H9 (cell line): ENCODE measurements around the gene DIAPH3. TPM values are rescaled to one million over a fixed set of nuclear protein-coding genes. Genes with fewer than 3 reads are reported as not detected.

Experiments
- DNase-seq: peaks from one replicate; pipeline ENCODE4 v3.0.0-alpha.2; 2017
- H2AFZ ChIP-seq: one replicate; pipeline ENCODE4 v1.6.1; 2013; ENCODE audit warnings: mild to moderate bottlenecking, low read length, control low read depth, moderate library complexity
- H2AK5ac ChIP-seq: 2 replicates; pipeline ENCODE4 v1.6.1; 2013; ENCODE audit warnings: low read length, control low read depth, mixed read lengths; ENCODE audit not compliant: insufficient read length
- H2BK120ac ChIP-seq: one replicate; pipeline ENCODE4 v1.6.1; 2013; ENCODE audit warnings: low read depth, mild to moderate bottlenecking, low read length, control low read depth, inconsistent platforms; ENCODE audit not compliant: poor library complexity, severe bottlenecking
- H2BK12ac ChIP-seq: 2 replicates; pipeline ENCODE4 v1.6.1; 2013; ENCODE audit warnings: low read length, control low read depth, mixed read lengths, low read depth; ENCODE audit not compliant: insufficient read length
- H2BK15ac ChIP-seq: 2 replicates; pipeline ENCODE4 v1.6.1; 2013; ENCODE audit warnings: low read depth, low read length, control low read depth
- H2BK20ac ChIP-seq: one replicate; pipeline ENCODE4 v1.6.1; 2013; ENCODE audit warnings: low read depth, mild to moderate bottlenecking, low read length, control low read depth, inconsistent platforms; ENCODE audit not compliant: poor library complexity, severe bottlenecking
- H2BK5ac ChIP-seq: 2 replicates; pipeline ENCODE4 v1.6.1; 2013; ENCODE audit warnings: low read length, control low read depth, mixed read lengths; ENCODE audit not compliant: insufficient read length
- H3K14ac ChIP-seq: 2 replicates; pipeline ENCODE4 v1.6.1; 2013; ENCODE audit warnings: low read length, control low read depth; ENCODE audit not compliant: insufficient read depth
- H3K18ac ChIP-seq: 2 replicates; pipeline ENCODE4 v1.6.1; 2013; ENCODE audit warnings: low read depth, mild to moderate bottlenecking, mixed read lengths, low read length, control low read depth; ENCODE audit not compliant: insufficient read length
- H3K23ac ChIP-seq: 2 replicates; pipeline ENCODE4 v1.6.1; 2013; ENCODE audit warnings: low read length, control low read depth, mixed read lengths, low read depth; ENCODE audit not compliant: insufficient read length
- H3K23me2 ChIP-seq: 2 replicates; pipeline ENCODE4 v1.6.1; 2013; ENCODE audit warnings: low read depth, mild to moderate bottlenecking, mixed read lengths, low read length, control low read depth; ENCODE audit not compliant: insufficient read length, poor library complexity, severe bottlenecking
- H3K27ac ChIP-seq: 2 replicates; pipeline ENCODE4 v1.5.1; 2013; ENCODE audit warnings: low read length, control low read depth, mixed read lengths, low read depth; ENCODE audit not compliant: insufficient read length
- H3K27me3 ChIP-seq: 2 replicates; pipeline ENCODE4 v1.6.1; 2013; ENCODE audit warnings: low read length, control low read depth, inconsistent platforms; ENCODE audit not compliant: insufficient read depth
- H3K4ac ChIP-seq: 2 replicates; pipeline ENCODE4 v1.6.1; 2013; ENCODE audit warnings: low read depth, mild to moderate bottlenecking, control low read depth, inconsistent platforms, low read length, moderate library complexity
- H3K4me1 ChIP-seq: 2 replicates; pipeline ENCODE4 v1.6.1; 2013; ENCODE audit warnings: low read length, control low read depth, inconsistent platforms; ENCODE audit not compliant: insufficient read depth
- H3K4me2 ChIP-seq: 2 replicates; pipeline ENCODE4 v1.6.1; 2013; ENCODE audit warnings: low read length, control low read depth, mixed read lengths; ENCODE audit not compliant: insufficient read length, insufficient read depth
- H3K56ac ChIP-seq: 2 replicates; pipeline ENCODE4 v1.6.1; 2013; ENCODE audit warnings: low read depth, mild to moderate bottlenecking, mixed read lengths, low read length, control low read depth; ENCODE audit not compliant: insufficient read length
- H3K79me1 ChIP-seq: 2 replicates; pipeline ENCODE4 v1.6.1; 2013; ENCODE audit warnings: low read depth, mild to moderate bottlenecking, moderate library complexity, low read length, control low read depth, inconsistent platforms; ENCODE audit not compliant: insufficient read depth, poor library complexity, severe bottlenecking
- H3K79me2 ChIP-seq: 2 replicates; pipeline ENCODE4 v1.6.1; 2013; ENCODE audit warnings: low read length, control low read depth, inconsistent platforms; ENCODE audit not compliant: insufficient read depth
- H3K9ac ChIP-seq: 2 replicates; pipeline ENCODE4 v1.6.1; 2013; ENCODE audit warnings: low read length, control low read depth, mixed read lengths; ENCODE audit not compliant: insufficient read length; ENCODE audit errors: extremely low read depth
- H3K9me3 ChIP-seq: one replicate; pipeline ENCODE4 v1.6.1; 2013; ENCODE audit warnings: low read depth, low read length, inconsistent platforms; ENCODE audit not compliant: control insufficient read depth
- H3T11ph ChIP-seq: one replicate; pipeline ENCODE4 v1.6.1; 2013; ENCODE audit warnings: mild to moderate bottlenecking, low read length, control low read depth, inconsistent platforms
- H4K20me1 ChIP-seq: one replicate; pipeline ENCODE4 v1.6.1; 2013; ENCODE audit not compliant: control insufficient read depth, insufficient read length, insufficient read depth
- H4K5ac ChIP-seq: 2 replicates; pipeline ENCODE4 v1.6.1; 2013; ENCODE audit warnings: low read depth, mild to moderate bottlenecking, mixed read lengths, low read length, control low read depth; ENCODE audit not compliant: insufficient read length
- H4K8ac ChIP-seq: replicated peaks from 2 replicates; pipeline ENCODE4 v1.6.1; 2013; ENCODE audit warnings: low read length, control low read depth, mixed read lengths, low read depth; ENCODE audit not compliant: insufficient read length
- H4K91ac ChIP-seq: 2 replicates; pipeline ENCODE4 v1.6.1; 2013; ENCODE audit warnings: low read depth, mild to moderate bottlenecking, moderate library complexity, mixed read lengths, low read length, control low read depth; ENCODE audit not compliant: insufficient read length
- H3K27ac Mint-ChIP-seq, 3 experiments: 2 replicates in 2 of 3; 3 replicates in 1 of 3; pipeline ENCODE4 v1.8.0; 2020 to 2021; ENCODE audit warnings: mixed read lengths in 3 of 3, mild to moderate bottlenecking in 1 of 3, moderate library complexity in 1 of 3
- H3K27me3 Mint-ChIP-seq: 2 replicates; pipeline ENCODE4 v1.8.0; 2021; ENCODE audit warnings: low read depth, mild to moderate bottlenecking, moderate library complexity, mixed read lengths
- H3K36me3 Mint-ChIP-seq, 3 experiments: 2 replicates in 2 of 3; 3 replicates in 1 of 3; pipeline ENCODE4 v1.8.0; 2020 to 2021; ENCODE audit warnings: low read depth in 3 of 3, mixed read lengths in 3 of 3; ENCODE audit not compliant: insufficient read depth in 1 of 3
- H3K4me1 Mint-ChIP-seq, 2 experiments: 2 replicates each; pipeline ENCODE4 v1.8.0; 2020; ENCODE audit warnings: mixed read lengths in 2 of 2
- H3K4me3 Mint-ChIP-seq, 2 experiments: 2 replicates in 1 of 2; 3 replicates in 1 of 2; pipeline ENCODE4 v1.8.0; 2020 to 2021; ENCODE audit warnings: mild to moderate bottlenecking in 2 of 2, mixed read lengths in 2 of 2, moderate library complexity in 1 of 2
- H3K9me3 Mint-ChIP-seq, 2 experiments: 2 replicates in 1 of 2; 3 replicates in 1 of 2; pipeline ENCODE4 v1.8.0; 2020; ENCODE audit warnings: mild to moderate bottlenecking in 2 of 2, mixed read lengths in 2 of 2, moderate library complexity in 1 of 2
- WGBS: extraction: QIAGEN DNeasy Blood & Tissue Kit; methylation state at CpG from one replicate; pipeline ENCODE4 v1.1.7; 2013; ENCODE audit warnings: missing lambda C conversion rate, low lambda C conversion rate, mixed read lengths; ENCODE audit not compliant: insufficient read length; ENCODE audit errors: extremely low coverage; 5-methylcytosine and 5-hydroxymethylcytosine counted together
- total RNA-seq: library from RNA; stranded (reverse); gene quantifications from 2 replicates; pipeline ENCODE4 v1.2.1, GENCODE V29; 2021
- TF ChIP-seq, protein P1 (sequence below): fragments of 200-600 bp; sonication (generic); conservative IDR thresholded peaks from 3 replicates; pipeline ENCODE4 v1.8.0; 2021; ENCODE audit warnings: antibody characterized with exemption, mild to moderate bottlenecking

DIAPH3 gene
- total RNA-seq, 1 experiment from 2014 or later: 23.1 TPM

DNA sequence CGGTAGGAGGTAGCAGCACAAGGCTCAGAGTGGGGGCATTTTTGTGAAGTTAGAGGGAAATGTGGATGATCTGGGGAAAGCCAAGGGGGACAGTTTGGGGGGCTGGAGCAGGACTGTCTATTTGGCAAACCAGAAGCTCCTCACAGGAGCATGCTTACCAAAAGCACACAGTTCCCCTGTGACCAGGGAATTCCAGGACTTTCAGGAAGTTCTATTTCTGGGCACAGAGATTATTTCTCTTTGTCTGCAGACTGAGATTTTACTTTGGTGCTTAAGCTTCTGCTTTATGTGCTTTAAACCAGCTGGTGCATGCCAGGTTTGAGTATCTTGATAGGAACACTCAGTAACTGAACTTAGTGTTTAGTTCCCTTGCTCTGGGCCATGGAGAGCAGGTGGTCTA is 525.3 kb downstream of the DIAPH3 start:
- Histone ChIP-seq H4K5ac (no peak overlapping the region), H3K4me1 (peaks cover 5% of the 10 kb centered on the region; the same call in 1 of the 2 replicates), H3K14ac (no peak overlapping the region), H3K9ac (no peak overlapping the region), H3K23me2 (no peaks in the 10 kb centered on the region), H3K18ac (no peak overlapping the region), H2BK20ac (no peak overlapping the region), H3K9me3 (no peaks in the 10 kb centered on the region), H3K79me2 (no peaks in the 10 kb centered on the region), H3K4ac (no peak overlapping the region), H3K4me2 (no peak overlapping the region), H2BK5ac (no peak overlapping the region), H3K23ac (no peak overlapping the region), H2AFZ (no peak overlapping the region), H3K27ac (no peak overlapping the region), H2BK120ac (no peak overlapping the region), H4K8ac (no peak overlapping the region), H2AK5ac (no peak overlapping the region), H2BK12ac (no peak overlapping the region), H4K20me1 (no peaks in the 10 kb centered on the region), H4K91ac (no peak overlapping the region), H3K79me1 (no peaks in the 10 kb centered on the region), H3K27me3 (no peaks in the 10 kb centered on the region), H2BK15ac (no peak overlapping the region), H3T11ph (no peak overlapping the region), H3K56ac (no peak overlapping the region)
- Mint-ChIP-seq H3K4me1 (peaks cover 8 to 15% of the 10 kb centered on the region in 2 experiments; a peak in 3 of 4 replicates), H3K27ac (no peak overlapping the region), H3K4me3 (no peak overlapping the region), H3K9me3 (peaks cover 2 to 3% of the 10 kb centered on the region in 2 experiments; a peak in 2 of 5 replicates), H3K36me3 (peaks cover 0 to 2% (median 0%) of the 10 kb centered on the region in 3 experiments; a peak in 2 of 7 replicates), H3K27me3 (no peaks in the 10 kb centered on the region; the same call in 1 of the 2 replicates)
- WGBS: no CpG with 5 or more reads among the region's 1 CpG
- TF ChIP-seq, protein P1, sequence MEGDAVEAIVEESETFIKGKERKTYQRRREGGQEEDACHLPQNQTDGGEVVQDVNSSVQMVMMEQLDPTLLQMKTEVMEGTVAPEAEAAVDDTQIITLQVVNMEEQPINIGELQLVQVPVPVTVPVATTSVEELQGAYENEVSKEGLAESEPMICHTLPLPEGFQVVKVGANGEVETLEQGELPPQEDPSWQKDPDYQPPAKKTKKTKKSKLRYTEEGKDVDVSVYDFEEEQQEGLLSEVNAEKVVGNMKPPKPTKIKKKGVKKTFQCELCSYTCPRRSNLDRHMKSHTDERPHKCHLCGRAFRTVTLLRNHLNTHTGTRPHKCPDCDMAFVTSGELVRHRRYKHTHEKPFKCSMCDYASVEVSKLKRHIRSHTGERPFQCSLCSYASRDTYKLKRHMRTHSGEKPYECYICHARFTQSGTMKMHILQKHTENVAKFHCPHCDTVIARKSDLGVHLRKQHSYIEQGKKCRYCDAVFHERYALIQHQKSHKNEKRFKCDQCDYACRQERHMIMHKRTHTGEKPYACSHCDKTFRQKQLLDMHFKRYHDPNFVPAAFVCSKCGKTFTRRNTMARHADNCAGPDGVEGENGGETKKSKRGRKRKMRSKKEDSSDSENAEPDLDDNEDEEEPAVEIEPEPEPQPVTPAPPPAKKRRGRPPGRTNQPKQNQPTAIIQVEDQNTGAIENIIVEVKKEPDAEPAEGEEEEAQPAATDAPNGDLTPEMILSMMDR: no peak
- no peak for DNase-seq
